Suprapubic skin (tissue), 4 donors: ENCODE measurements around the gene SUPT20HL1. TPM values are rescaled to one million over a fixed set of nuclear protein-coding genes. Genes with fewer than 3 reads are reported as not detected.
A peak's percentile ranks its signal among the peaks of the same experiment; 100 is the strongest.

Source experiments
- DNase-seq, 2 donors: peaks; one replicate each; pipeline ENCODE4 v3.0.0-alpha.2; 2019; ENCODE audit warnings: low spot score in 2 of 2
- H3K27ac ChIP-seq: fragments of 200-600 bp; sonication (generic); one replicate; pipeline ENCODE4 v1.5.1; 2019
- H3K27me3 ChIP-seq: fragments of 200-600 bp; sonication (generic); one replicate; pipeline ENCODE4 v1.5.1; 2019
- H3K36me3 ChIP-seq: fragments of 200-600 bp; sonication (generic); one replicate; pipeline ENCODE4 v1.5.1; 2019
- H3K4me1 ChIP-seq: fragments of 200-600 bp; sonication (generic); one replicate; pipeline ENCODE4 v1.5.1; 2019
- H3K4me3 ChIP-seq: fragments of 200-600 bp; sonication (generic); one replicate; pipeline ENCODE4 v1.5.1; 2019; ENCODE audit warnings: mild to moderate bottlenecking
- H3K9me3 ChIP-seq: fragments of 200-600 bp; sonication (generic); one replicate; pipeline ENCODE4 v1.5.1; 2019
- EP300 ChIP-seq: sonication (generic); formaldehyde crosslinking; IDR thresholded peaks from one replicate; pipeline ENCODE4 v1.6.1; 2017; ENCODE audit warnings: antibody characterized with exemption
- POLR2A ChIP-seq, 2 donors: fragments of 450-650 bp; IDR thresholded peaks; one replicate each; pipeline ENCODE4 v1.6.1; 2017; ENCODE audit warnings: antibody characterized with exemption in 2 of 2, mild to moderate bottlenecking in 2 of 2, moderate library complexity in 2 of 2
- POLR2AphosphoS5 ChIP-seq, 3 donors: sonication (generic); formaldehyde crosslinking; IDR thresholded peaks; one replicate each; pipeline ENCODE4 v1.6.1; 2017; ENCODE audit warnings: antibody characterized with exemption in 3 of 3
- WGBS: methylation state at CpG from one replicate; pipeline ENCODE4 v1.1.5; 2018; 5-methylcytosine and 5-hydroxymethylcytosine counted together
- total RNA-seq, 4 donors: library from RNA; depleted of rRNA; stranded (reverse); fragments of >200 nt; gene quantifications; one replicate each; pipeline ENCODE4 v1.1.0, GENCODE V29; 2016
- TF ChIP-seq, protein P1 (sequence below), 2 donors: fragments of 200-600 bp in 1 of 2; fragments of 450-650 bp in 1 of 2; sonication (generic) in 1 of 2; IDR thresholded peaks; one replicate each; pipeline ENCODE4 v1.5.1; 2016 to 2019; ENCODE audit warnings: antibody characterized with exemption in 2 of 2, mild to moderate bottlenecking in 1 of 2, moderate library complexity in 1 of 2

The SUPT20HL1 gene
- total RNA-seq, 4 donors from 2014 or later, result not detected

DNA sequence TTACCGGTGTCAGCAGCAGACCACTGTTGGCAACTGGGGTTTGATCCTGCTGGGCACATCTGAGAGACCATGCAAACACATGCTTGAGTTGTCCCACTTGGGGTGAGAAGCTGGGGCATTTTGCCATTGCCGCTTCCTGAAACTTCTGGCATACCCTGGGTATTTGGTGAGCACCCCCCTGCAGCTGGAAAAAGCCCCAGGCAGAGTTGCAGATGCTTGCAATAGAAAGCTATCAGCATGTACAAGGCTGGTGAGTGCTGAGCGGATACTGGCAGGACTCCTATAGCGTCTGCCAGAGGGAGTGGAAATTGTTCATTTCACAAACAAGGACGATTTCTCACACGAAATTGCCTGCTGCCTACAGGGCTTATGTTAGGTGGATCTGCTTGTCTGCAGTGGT lies 32.3 kb downstream of the SUPT20HL1 start:
- H3K27ac ChIP-seq, result no peak overlapping the region
- TF ChIP-seq POLR2AphosphoS5 (IDR thresholded peaks at IDR 0.05) (no peak), POLR2A (IDR thresholded peaks at IDR 0.05) (no peak), EP300 (no peak)
- TF ChIP-seq, protein P1, sequence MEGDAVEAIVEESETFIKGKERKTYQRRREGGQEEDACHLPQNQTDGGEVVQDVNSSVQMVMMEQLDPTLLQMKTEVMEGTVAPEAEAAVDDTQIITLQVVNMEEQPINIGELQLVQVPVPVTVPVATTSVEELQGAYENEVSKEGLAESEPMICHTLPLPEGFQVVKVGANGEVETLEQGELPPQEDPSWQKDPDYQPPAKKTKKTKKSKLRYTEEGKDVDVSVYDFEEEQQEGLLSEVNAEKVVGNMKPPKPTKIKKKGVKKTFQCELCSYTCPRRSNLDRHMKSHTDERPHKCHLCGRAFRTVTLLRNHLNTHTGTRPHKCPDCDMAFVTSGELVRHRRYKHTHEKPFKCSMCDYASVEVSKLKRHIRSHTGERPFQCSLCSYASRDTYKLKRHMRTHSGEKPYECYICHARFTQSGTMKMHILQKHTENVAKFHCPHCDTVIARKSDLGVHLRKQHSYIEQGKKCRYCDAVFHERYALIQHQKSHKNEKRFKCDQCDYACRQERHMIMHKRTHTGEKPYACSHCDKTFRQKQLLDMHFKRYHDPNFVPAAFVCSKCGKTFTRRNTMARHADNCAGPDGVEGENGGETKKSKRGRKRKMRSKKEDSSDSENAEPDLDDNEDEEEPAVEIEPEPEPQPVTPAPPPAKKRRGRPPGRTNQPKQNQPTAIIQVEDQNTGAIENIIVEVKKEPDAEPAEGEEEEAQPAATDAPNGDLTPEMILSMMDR (IDR thresholded peaks at IDR 0.05), result no peak
- H3K36me3 ChIP-seq, result no peaks in the 10 kb centered on the region
- no peak for DNase-seq
- H3K9me3 ChIP-seq, result no peaks in the 10 kb centered on the region
- peaks cover 11% of the 10 kb centered on the region for H3K4me1 ChIP-seq
- WGBS, result 28% methylated on average over 6 of the region's 6 CpGs
- H3K4me3 ChIP-seq, result no peak overlapping the region
- no peaks in the 10 kb centered on the region for H3K27me3 ChIP-seq

DNA sequence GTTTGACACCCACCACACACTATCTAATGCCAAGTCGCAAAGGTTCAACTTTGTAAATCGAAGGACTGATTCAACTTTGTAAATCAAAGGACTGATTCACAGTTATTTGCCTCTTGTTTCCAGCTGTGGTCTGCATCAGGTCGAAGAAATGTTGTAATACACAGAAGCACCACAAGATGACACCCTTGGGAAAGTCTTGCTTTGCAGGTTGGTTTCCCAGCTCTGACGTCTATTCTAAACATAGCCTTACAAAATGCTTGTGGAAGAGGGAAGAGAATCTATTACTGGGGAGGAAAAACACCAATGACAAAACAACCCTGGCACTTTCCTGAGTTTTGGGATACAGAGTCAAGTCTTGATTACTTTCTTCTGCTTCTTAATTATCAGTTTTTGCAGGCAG lies 35.3 kb downstream of the SUPT20HL1 start:
- Histone ChIP-seq H3K9me3 (no peaks in the 10 kb centered on the region), H3K36me3 (no peaks in the 10 kb centered on the region)

DNA sequence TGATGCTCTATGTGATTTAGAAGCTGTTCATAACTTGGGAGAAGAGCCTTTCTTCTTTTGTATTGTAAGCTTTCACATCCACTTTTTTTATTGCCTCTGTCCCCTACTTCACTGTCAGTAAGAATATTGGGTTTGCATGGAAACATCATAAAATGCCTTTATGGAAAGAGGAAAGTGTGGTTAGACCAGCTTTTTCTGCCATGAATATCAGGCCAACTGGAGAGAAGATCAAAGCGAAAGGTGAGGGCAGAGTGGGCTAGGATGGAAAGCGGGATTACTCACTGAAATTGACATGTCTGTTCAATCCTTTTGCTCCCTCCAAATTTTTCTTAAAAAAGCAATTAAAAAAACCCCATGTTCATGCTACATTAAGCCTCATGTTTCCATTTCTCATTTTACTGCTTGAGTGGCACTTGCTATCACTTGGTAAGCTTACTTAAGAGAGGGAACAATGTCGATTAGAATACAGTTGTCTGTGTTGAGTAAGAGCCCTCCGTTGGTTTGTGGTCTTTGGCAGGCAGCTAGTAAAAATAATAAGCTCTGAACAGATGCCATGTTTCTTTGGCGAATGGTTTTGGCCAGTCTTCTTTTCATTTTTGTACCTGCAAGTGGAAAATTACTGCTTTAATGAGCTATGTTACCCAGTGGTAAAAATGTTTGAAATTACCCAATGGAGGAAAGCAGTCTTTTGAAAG lies 35.9 kb downstream of the SUPT20HL1 start:
- no peak overlapping the region for H3K27ac ChIP-seq

More for the DNA sequence above, 35.3 kb downstream of the SUPT20HL1 start:
- Histone ChIP-seq H3K27me3 (no peaks in the 10 kb centered on the region), H3K4me1 (peaks cover 11% of the 10 kb centered on the region), H3K27ac (no peak overlapping the region), H3K4me3 (no peak overlapping the region)
- no peak for TF ChIP-seq POLR2A (IDR thresholded peaks at IDR 0.05)
- no peak for TF ChIP-seq EP300
- TF ChIP-seq, protein P1 (IDR thresholded peaks at IDR 0.05), result peak; percentile 46 to 81
- no peak for TF ChIP-seq POLR2AphosphoS5 (IDR thresholded peaks at IDR 0.05)
- DNase-seq, result no peak
- 1% methylated on average over 4 of the region's 4 CpGs for WGBS

DNA sequence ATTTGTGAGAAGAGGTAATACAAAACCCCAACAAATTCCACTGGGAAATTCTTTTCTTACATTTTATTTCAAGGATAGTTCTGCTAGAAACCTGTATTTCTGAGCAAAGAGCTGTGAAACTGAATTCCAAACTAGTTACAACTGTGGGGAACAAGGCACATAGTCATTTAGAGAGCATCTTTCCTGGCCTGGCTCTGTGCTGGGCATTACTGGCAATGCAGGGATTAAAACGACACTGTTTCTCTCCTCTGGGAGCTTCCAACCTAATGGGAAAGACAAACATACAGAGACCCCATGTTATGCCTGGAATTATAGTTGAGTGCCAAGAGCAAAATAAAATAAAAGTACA lies 36.5 kb downstream of the SUPT20HL1 start:
- no peak for TF ChIP-seq POLR2A (IDR thresholded peaks at IDR 0.05)
- TF ChIP-seq EP300, result no peak
- TF ChIP-seq, protein P1 (IDR thresholded peaks at IDR 0.05), result no peak
- no peak for TF ChIP-seq POLR2AphosphoS5 (IDR thresholded peaks at IDR 0.05)
- Histone ChIP-seq H3K27ac (no peak overlapping the region), H3K4me3 (no peak overlapping the region), H3K4me1 (peaks cover 11% of the 10 kb centered on the region), H3K9me3 (no peaks in the 10 kb centered on the region), H3K36me3 (no peaks in the 10 kb centered on the region), H3K27me3 (no peaks in the 10 kb centered on the region)
- DNase-seq, result no peak
- 65% methylated on average over 1 of the region's 1 CpG for WGBS

More for the DNA sequence above, 35.9 kb downstream of the SUPT20HL1 start:
- 36% methylated on average over 5 of the region's 5 CpGs for WGBS
- TF ChIP-seq, protein P1 (IDR thresholded peaks at IDR 0.05), result no peak
- Histone ChIP-seq H3K36me3 (no peaks in the 10 kb centered on the region), H3K4me3 (no peak overlapping the region), H3K27me3 (no peaks in the 10 kb centered on the region), H3K9me3 (no peaks in the 10 kb centered on the region), H3K4me1 (peaks cover 11% of the 10 kb centered on the region)
- no peak for DNase-seq

DNA sequence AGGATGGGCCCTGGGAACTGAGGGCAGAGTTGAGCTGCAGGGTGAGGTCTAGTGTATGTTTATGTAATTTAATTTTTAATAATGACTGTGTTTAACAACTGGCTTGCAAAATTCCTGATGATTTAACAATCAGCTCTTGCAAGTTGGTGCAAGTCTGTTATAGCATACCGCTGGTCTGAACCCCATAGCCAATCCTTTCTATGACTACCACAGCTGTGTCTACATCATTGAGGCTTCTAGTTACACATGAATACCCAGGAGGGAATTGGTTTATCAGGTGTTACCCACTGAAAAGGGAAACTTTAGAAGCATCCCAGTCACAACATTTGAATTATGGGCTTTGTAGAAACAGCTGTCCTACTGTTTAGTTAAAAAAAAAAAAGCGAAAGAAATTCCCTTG lies 38.3 kb downstream of the SUPT20HL1 start:
- Histone ChIP-seq H3K4me1 (peaks cover 9% of the 10 kb centered on the region), H3K27ac (no peak overlapping the region), H3K4me3 (no peak overlapping the region), H3K27me3 (no peaks in the 10 kb centered on the region), H3K36me3 (no peaks in the 10 kb centered on the region), H3K9me3 (no peaks in the 10 kb centered on the region)
- TF ChIP-seq POLR2AphosphoS5 (IDR thresholded peaks at IDR 0.05) (no peak), POLR2A (IDR thresholded peaks at IDR 0.05) (no peak), EP300 (no peak)
- TF ChIP-seq, protein P1 (IDR thresholded peaks at IDR 0.05), result no peak
- DNase-seq, result no peak
- WGBS, result 69% methylated on average over 2 of the region's 2 CpGs
